GM12878 (cell line): ENCODE data around the gene TADA3. TPM values are rescaled to one million over a fixed set of nuclear protein-coding genes. Genes with fewer than 3 reads are reported as not detected.

Experiments used
- IKZF2 ChIP-seq, 2 experiments: fragments of 450-650 bp; IDR thresholded peaks; 2 replicates each; pipeline ENCODE4 v1.6.1; 2017; ENCODE audit warnings: mild to moderate bottlenecking in 2 of 2, moderate library complexity in 2 of 2
- MEF2B ChIP-seq: fragments of 450-650 bp; IDR thresholded peaks from 2 replicates; pipeline ENCODE4 v1.6.1; 2018; ENCODE audit warnings: mild to moderate bottlenecking, moderate library complexity; ENCODE audit not compliant: partially characterized antibody, poor library complexity, severe bottlenecking
- PBX3 ChIP-seq: IDR thresholded peaks from 2 replicates; pipeline ENCODE4 v1.6.1; 2011; ENCODE audit warnings: mild to moderate bottlenecking, low read depth, low read length, moderate library complexity; ENCODE audit not compliant: insufficient replicate concordance
- RCOR1 ChIP-seq: conservative IDR thresholded peaks from 2 replicates; pipeline ENCODE4 v1.6.1; 2012; ENCODE audit warnings: low read depth, low read length, improper control_type of control experiment
- REST ChIP-seq: IDR thresholded peaks from 2 replicates; pipeline ENCODE4 v1.6.1; 2012; ENCODE audit warnings: mild to moderate bottlenecking, low read depth, low read length
- SMARCA5 ChIP-seq: fragments of 450-650 bp; IDR thresholded peaks from 2 replicates; pipeline ENCODE4 v1.6.1; 2017; ENCODE audit warnings: mild to moderate bottlenecking
- SPI1 ChIP-seq: IDR thresholded peaks from 2 replicates; pipeline ENCODE4 v1.6.1; 2011; ENCODE audit warnings: low read depth, mild to moderate bottlenecking, low read length, moderate library complexity, borderline replicate concordance; ENCODE audit not compliant: insufficient read depth
- USF1 ChIP-seq: IDR thresholded peaks from 2 replicates; pipeline ENCODE4 v1.6.1; 2011; ENCODE audit warnings: borderline replicate concordance, low read depth, mild to moderate bottlenecking, moderate library complexity, mixed read lengths, low read length; ENCODE audit not compliant: insufficient read depth; ENCODE audit errors: extremely low read length
- polyA plus RNA-seq, 11 experiments: library from polyadenylated mRNA; depleted of rRNA in 4 of 11; unstranded in 6 of 11; stranded (reverse) in 5 of 11; fragments of >200 nt; fragmentation: Nextera tagmentation in 4 of 11; fragmentation: Illumina TruSeq in 1 of 11; extraction: Ambion mirVana in 4 of 11; extraction: Trizol in 1 of 11; gene quantifications; 1 replicate in 1 of 11; 2 replicates in 10 of 11; pipeline versions ENCODE4 v1.2.1 to v1.2.3, GENCODE V29; 2011 to 2016; ENCODE audit warnings: inconsistent platforms in 2 of 11, missing spikeins in 2 of 11, low read depth in 1 of 11
- total RNA-seq, 4 experiments: library from RNA; depleted of rRNA in 3 of 4; stranded (reverse); fragments of >200 nt in 3 of 4; fragmentation: Illumina TruSeq in 1 of 4; extraction: Trizol in 1 of 4; gene quantifications; 2 replicates each; pipeline versions ENCODE4 v1.2.1 to v1.2.3, GENCODE V29; 2013 to 2021

The TADA3 gene
- total and polyA plus RNA-seq, 10 of the 15 experiments (the other 5 are each of a cell fraction or from before 2014, with no cell fraction given), result 2.6 to 71.2 (median 51.0) TPM

- peak; percentile 69 for TF ChIP-seq MEF2B
- peak; percentile 68 for TF ChIP-seq SPI1
- TF ChIP-seq IKZF2 (IDR thresholded peaks at IDR 0.05), result peak; percentile 44 to 46; a peak in 2 of 4 replicates
- peak; percentile 34 for TF ChIP-seq PBX3
- TF ChIP-seq SMARCA5, result no peak
- TF ChIP-seq RCOR1, result no peak
- TF ChIP-seq REST, result no peak
- TF ChIP-seq USF1, result no peak
Measured at GRCh38 chr3:9779721-9780457, 12.4 kb downstream of the TADA3 start (continued).
